PC-3 (cell line): ENCODE measurements around the gene RBP4. TPM values are rescaled to one million over a fixed set of nuclear protein-coding genes. Genes with fewer than 3 reads are reported as not detected.

Experiments used
- ATAC-seq: fragments of 200-7000 bp; cut with Tn5 transposase; 2 replicates; pipeline ENCODE4 v1.9.1; 2020; ENCODE audit warnings: mild to moderate bottlenecking, moderate library complexity
- BruUV-seq: library from RNA; stranded (reverse); fragments of 400-500 nt; replicated peaks from 2 replicates; lab custom pipeline; 2021; lab: Mats Ljungman, UMichigan
- CTCF ChIA-PET: fragments of 300-600 bp; sonication (Branson Sonifier 250); formaldehyde crosslinking; loops from one replicate; lab custom pipeline; 2022; ENCODE audit warnings: antibody characterized with exemption; lab: Charles Lee
- POLR2A ChIA-PET: fragments of 300-600 bp; sonication (Branson Sonifier 250); formaldehyde crosslinking; loops from one replicate; lab custom pipeline; 2022; ENCODE audit warnings: antibody characterized with exemption; ENCODE audit not compliant: unreplicated experiment; lab: Charles Lee
- DNase-seq: peaks from one replicate; pipeline ENCODE4 v3.0.0-alpha.2; 2015
- H2AFZ ChIP-seq: fragments of 300-600 bp; sonication (generic); 2 replicates; pipeline ENCODE4 v1.6.0; 2016; ENCODE audit warnings: antibody characterized with exemption, low read length
- H3F3A ChIP-seq: fragments of 300-600 bp; sonication (generic); one replicate; pipeline ENCODE4 v1.6.0; 2017; ENCODE audit warnings: antibody characterized with exemption, low read length, control low read depth, mild to moderate bottlenecking; ENCODE audit not compliant: unreplicated experiment
- H3K27ac ChIP-seq: fragments of 300-600 bp; sonication (generic); 2 replicates; pipeline ENCODE4 v1.5.1; 2016; ENCODE audit warnings: mild to moderate bottlenecking, low read length
- H3K27me3 ChIP-seq: fragments of 300-600 bp; sonication (generic); 2 replicates; pipeline ENCODE4 v1.6.1; 2016; ENCODE audit warnings: low read length, mixed read lengths
- H3K36me3 ChIP-seq: fragments of 300-600 bp; sonication (generic); 2 replicates; pipeline ENCODE4 v1.6.1; 2016; ENCODE audit warnings: low read depth, mixed run types, low read length, mixed read lengths
- H3K4me1 ChIP-seq: fragments of 300-600 bp; sonication (generic); 2 replicates; pipeline ENCODE4 v1.5.1; 2016; ENCODE audit warnings: low read length; ENCODE audit not compliant: insufficient read depth
- H3K4me2 ChIP-seq: fragments of 300-600 bp; sonication (generic); 2 replicates; pipeline ENCODE4 v1.6.0; 2016; ENCODE audit warnings: low read length
- H3K4me3 ChIP-seq: fragments of 300-600 bp; sonication (generic); 2 replicates; pipeline ENCODE4 v1.5.1; 2016; ENCODE audit warnings: mild to moderate bottlenecking, low read length, mixed read lengths
- H3K79me2 ChIP-seq: fragments of 300-600 bp; sonication (generic); 2 replicates; pipeline ENCODE4 v1.6.1; 2017; ENCODE audit warnings: low read length, mixed read lengths
- H3K9ac ChIP-seq: fragments of 300-600 bp; sonication (generic); 2 replicates; pipeline ENCODE4 v1.6.0; 2016; ENCODE audit warnings: mild to moderate bottlenecking, low read length
- H3K9me2 ChIP-seq: fragments of 300-600 bp; sonication (generic); replicated peaks from 2 replicates; pipeline ENCODE4 v1.6.1; 2016; ENCODE audit warnings: mixed run types, low read length, mixed read lengths
- H3K9me3 ChIP-seq: fragments of 300-600 bp; sonication (generic); 2 replicates; pipeline ENCODE4 v1.6.1; 2016; ENCODE audit warnings: low read length, mixed read lengths
- H4K20me1 ChIP-seq: fragments of 300-600 bp; sonication (generic); 2 replicates; pipeline ENCODE4 v1.6.1; 2016; ENCODE audit warnings: low read length, mixed read lengths
- CTCF ChIP-seq: fragments of 300-600 bp; sonication (generic); conservative IDR thresholded peaks from 2 replicates; pipeline ENCODE4 v1.5.1; 2017; ENCODE audit warnings: antibody characterized with exemption, low read depth, mild to moderate bottlenecking, low read length
- EZH2 ChIP-seq: fragments of 300-600 bp; sonication (generic); IDR thresholded peaks from one replicate; pipeline ENCODE4 v1.6.1; 2017; ENCODE audit warnings: antibody characterized with exemption, mild to moderate bottlenecking, low read length; ENCODE audit not compliant: unreplicated experiment
- EZH2phosphoT487 ChIP-seq: fragments of 300-600 bp; sonication (generic); IDR thresholded peaks from 2 replicates; pipeline ENCODE4 v1.6.1; 2018; ENCODE audit warnings: mild to moderate bottlenecking, antibody characterized with exemption, low read length, borderline replicate concordance
- intact Hi-C: fragments of 100-400 bp; cut with micrococcal nuclease; formaldehyde crosslinking; loops from 2 replicates; pipeline ENCODE4 v1.9.0; 2023
- total RNA-seq: library from RNA; depleted of rRNA; stranded (reverse); fragments of >200 nt; gene quantifications from 2 replicates; pipeline ENCODE4 v1.2.3, GENCODE V29; 2014

The RBP4 gene
- total RNA-seq, 1 experiment from 2014 or later, result 8.5 TPM

DNA sequence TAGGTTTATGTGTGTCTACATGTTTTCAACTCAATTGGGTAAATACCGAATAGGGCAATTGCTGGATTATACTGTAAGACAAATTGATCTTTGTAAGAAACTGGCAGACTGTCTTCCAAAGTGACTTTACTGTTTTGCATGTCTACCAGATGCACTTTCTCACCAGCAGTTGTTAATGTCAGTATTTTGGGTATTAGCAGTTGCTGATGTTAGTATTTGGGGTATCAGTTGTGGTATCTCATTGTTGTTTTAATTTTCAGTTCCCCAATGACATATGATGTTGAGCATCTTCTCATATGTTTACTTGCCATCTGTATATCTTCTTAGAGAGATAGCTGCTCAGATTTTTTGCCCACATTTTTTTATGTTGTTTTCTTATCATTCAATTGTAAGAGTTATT lies 21.9 kb upstream of the RBP4 start:
- Histone ChIP-seq H3F3A (no peaks in the 10 kb centered on the region), H3K9ac (no peak overlapping the region), H3K27ac (no peak overlapping the region), H3K4me1 (peaks cover 12% of the 10 kb centered on the region; the same call in 1 of the 2 replicates), H3K79me2 (no peaks in the 10 kb centered on the region), H3K36me3 (no peaks in the 10 kb centered on the region), H3K27me3 (no peaks in the 10 kb centered on the region), H3K9me3 (no peaks in the 10 kb centered on the region), H3K9me2 (no peaks in the 10 kb centered on the region), H4K20me1 (no peaks in the 10 kb centered on the region), H3K4me2 (no peak overlapping the region), H2AFZ (no peak overlapping the region), H3K4me3 (no peak overlapping the region)
- DNase-seq, result no peak
- no TSS peak for BruUV-seq
- CTCF ChIA-PET, result no interaction called here
- TF ChIP-seq EZH2phosphoT487, result no peak
- no peak for TF ChIP-seq CTCF
- TF ChIP-seq EZH2, result no peak
- no peak for ATAC-seq
- intact Hi-C loops, result no loop called here
- POLR2A ChIA-PET, result no interaction called here

DNA sequence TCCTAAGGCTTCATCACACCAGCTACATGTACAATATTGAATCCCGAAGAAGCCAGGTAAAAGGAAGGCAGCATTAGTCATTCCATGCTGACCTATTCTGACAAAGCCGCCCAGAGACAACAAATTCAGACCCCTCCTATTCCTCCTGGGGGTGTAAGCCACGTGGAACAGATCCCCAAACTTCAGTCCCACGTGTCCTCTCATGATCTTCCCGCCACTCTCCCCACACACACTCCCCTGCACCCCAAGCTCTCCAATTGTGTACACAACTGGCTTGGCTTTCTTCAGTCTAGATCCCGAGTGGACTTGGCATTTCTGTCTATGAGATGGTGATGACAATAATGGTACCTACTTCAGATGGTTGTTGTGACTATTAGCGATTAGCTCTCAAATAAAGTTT lies 19.9 kb upstream of the RBP4 start:
- H3F3A ChIP-seq, result no peaks in the 10 kb centered on the region
- DNase-seq, result no peak
- H3K4me2 ChIP-seq, result no peak overlapping the region
- no peak overlapping the region for H3K9ac ChIP-seq
- no peak overlapping the region for H3K27ac ChIP-seq
- no peaks in the 10 kb centered on the region for H3K9me2 ChIP-seq
- ATAC-seq, result no peak
- no peak overlapping the region for H3K4me3 ChIP-seq
- BruUV-seq, result no TSS peak
- no peak overlapping the region for H2AFZ ChIP-seq
- no peak for TF ChIP-seq EZH2
- no peak for TF ChIP-seq EZH2phosphoT487
- TF ChIP-seq CTCF, result no peak
- intact Hi-C loops, result no loop called here
- ChIA-PET POLR2A (no interaction called here), CTCF (no interaction called here)
- H3K27me3 ChIP-seq, result no peaks in the 10 kb centered on the region
- no peaks in the 10 kb centered on the region for H3K9me3 ChIP-seq
- H3K79me2 ChIP-seq, result no peaks in the 10 kb centered on the region
- no peaks in the 10 kb centered on the region for H4K20me1 ChIP-seq
- H3K4me1 ChIP-seq, result peaks cover 12% of the 10 kb centered on the region; the same call in 1 of the 2 replicates
- H3K36me3 ChIP-seq, result no peaks in the 10 kb centered on the region

GRCh38 chr10:93615576-93616235 lies 14.7 kb upstream of the RBP4 start:
- Histone ChIP-seq H3K4me3 (no peak overlapping the region), H3F3A (no peaks in the 10 kb centered on the region), H3K4me2 (no peak overlapping the region), H3K36me3 (no peaks in the 10 kb centered on the region), H3K9me3 (no peaks in the 10 kb centered on the region), H3K9ac (no peak overlapping the region), H3K9me2 (no peaks in the 10 kb centered on the region), H3K4me1 (no peaks in the 10 kb centered on the region), H3K79me2 (no peaks in the 10 kb centered on the region), H2AFZ (no peak overlapping the region), H4K20me1 (no peaks in the 10 kb centered on the region), H3K27ac (no peak overlapping the region), H3K27me3 (no peaks in the 10 kb centered on the region)
- TF ChIP-seq CTCF (no peak), EZH2phosphoT487 (no peak), EZH2 (no peak)
- ATAC-seq (no peak), DNase-seq (no peak)
- POLR2A ChIA-PET, result no interaction called here
- intact Hi-C loops, result no loop called here
- no TSS peak for BruUV-seq
- CTCF ChIA-PET, result no interaction called here
